Fibroblast of skin of right quadriceps (primary cell): ENCODE results near the gene POFUT2.
A peak's percentile ranks its signal among the peaks of the same experiment; 100 is the strongest.
"Not testable (repeated sequence)": the region's sequence is repeated elsewhere in the genome, so short reads cannot be mapped to it uniquely, and the experiment has no call there.

Source experiments
- DNase-seq: peaks from one replicate; pipeline ENCODE4 v3.0.0-alpha.2; 2013

Gene POFUT2

GRCh38 chr21:45326169-45326851 lies 38.6 kb upstream of the POFUT2 start:
- DNase-seq = peak; percentile 83

- no peak for DNase-seq
Observed at GRCh38 chr21:45325206-45326168, 37.8 kb upstream of the POFUT2 start.

GRCh38 chr21:45324489-45325205 lies 37.0 kb upstream of the POFUT2 start:
- DNase-seq = no peak

GRCh38 chr21:45323487-45324311 lies 36.0 kb upstream of the POFUT2 start:
- DNase-seq = no peak

GRCh38 chr21:45322960-45323461 lies 35.3 kb upstream of the POFUT2 start:
- no peak for DNase-seq

- no peak for DNase-seq
Observed at GRCh38 chr21:45322231-45322959, 34.7 kb upstream of the POFUT2 start.

- DNase-seq = no peak
Observed at GRCh38 chr21:45320261-45321025, 32.7 kb upstream of the POFUT2 start.

- DNase-seq = peak; percentile 34
Observed at GRCh38 chr21:45319461-45320211, 31.9 kb upstream of the POFUT2 start.

- no peak for DNase-seq
Observed at GRCh38 chr21:45318556-45319404, 31.1 kb upstream of the POFUT2 start.

GRCh38 chr21:45318146-45318555 lies 30.5 kb upstream of the POFUT2 start:
- DNase-seq = no peak

- peak; percentile 69 for DNase-seq
Observed at GRCh38 chr21:45317398-45318145, 29.9 kb upstream of the POFUT2 start.

- no peak for DNase-seq
Observed at GRCh38 chr21:45316871-45317397, 29.2 kb upstream of the POFUT2 start.

GRCh38 chr21:45315676-45316470 lies 28.2 kb upstream of the POFUT2 start:
- not testable (repeated sequence) for DNase-seq

- DNase-seq = no peak
Observed at GRCh38 chr21:45313682-45314081, 26.0 kb upstream of the POFUT2 start.

- DNase-seq = no peak
Observed at GRCh38 chr21:45313015-45313414, 25.3 kb upstream of the POFUT2 start.

GRCh38 chr21:45312296-45312695 lies 24.6 kb upstream of the POFUT2 start:
- no peak for DNase-seq

- no peak for DNase-seq
Observed at GRCh38 chr21:45310459-45310858, 22.8 kb upstream of the POFUT2 start.
